ENCODE data around the gene PIGU.

DNA sequence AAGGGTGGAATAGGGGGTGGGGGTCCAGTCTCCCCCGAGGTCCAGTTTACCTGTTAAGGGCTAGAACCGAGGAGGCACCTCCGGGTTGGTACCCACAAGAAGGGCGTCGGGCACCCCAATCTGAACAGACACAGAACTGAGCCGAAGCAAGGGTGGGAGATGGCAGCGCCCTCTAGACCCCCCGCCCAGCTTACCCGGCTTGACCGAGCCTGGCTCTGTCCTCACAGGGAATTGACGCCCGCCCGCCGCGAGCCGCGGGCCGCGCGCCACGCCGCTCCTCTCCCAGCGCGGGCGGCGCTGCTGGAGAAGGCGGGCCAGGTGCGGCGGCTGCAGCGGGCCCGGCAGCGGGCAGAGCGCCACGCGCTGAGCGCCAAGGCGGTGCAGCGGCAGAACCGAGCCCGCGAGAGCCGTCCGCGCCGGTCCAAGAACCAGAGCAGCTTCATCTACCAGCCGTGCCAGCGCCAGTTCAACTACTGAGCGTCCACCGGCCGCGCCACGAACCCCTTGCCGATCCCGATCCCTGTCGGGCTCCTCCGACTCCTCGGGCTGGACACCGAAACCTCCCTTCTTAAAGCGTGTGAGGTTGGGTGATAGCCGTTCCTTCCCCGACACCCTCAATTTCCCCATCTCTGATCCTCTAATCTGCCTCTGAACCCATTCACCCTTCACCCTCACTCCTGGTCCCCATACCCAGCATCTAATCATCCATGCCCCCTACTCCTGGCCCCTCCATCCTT is 33.1 kb upstream of the PIGU start:
- TF ChIP-seq POLR2A (IDR thresholded peaks at IDR 0.05; ENCODE audit: extremely low read depth, insufficient read length) (no peak), MYC (IDR thresholded peaks at IDR 0.05; ENCODE audit: low read depth, low read length) (peak; percentile 68), MAX (IDR thresholded peaks at IDR 0.05; ENCODE audit: low read depth, low read length) (peak; percentile 22; the same call in 1 of the 2 replicates)
- TF ChIP-seq, protein P1, sequence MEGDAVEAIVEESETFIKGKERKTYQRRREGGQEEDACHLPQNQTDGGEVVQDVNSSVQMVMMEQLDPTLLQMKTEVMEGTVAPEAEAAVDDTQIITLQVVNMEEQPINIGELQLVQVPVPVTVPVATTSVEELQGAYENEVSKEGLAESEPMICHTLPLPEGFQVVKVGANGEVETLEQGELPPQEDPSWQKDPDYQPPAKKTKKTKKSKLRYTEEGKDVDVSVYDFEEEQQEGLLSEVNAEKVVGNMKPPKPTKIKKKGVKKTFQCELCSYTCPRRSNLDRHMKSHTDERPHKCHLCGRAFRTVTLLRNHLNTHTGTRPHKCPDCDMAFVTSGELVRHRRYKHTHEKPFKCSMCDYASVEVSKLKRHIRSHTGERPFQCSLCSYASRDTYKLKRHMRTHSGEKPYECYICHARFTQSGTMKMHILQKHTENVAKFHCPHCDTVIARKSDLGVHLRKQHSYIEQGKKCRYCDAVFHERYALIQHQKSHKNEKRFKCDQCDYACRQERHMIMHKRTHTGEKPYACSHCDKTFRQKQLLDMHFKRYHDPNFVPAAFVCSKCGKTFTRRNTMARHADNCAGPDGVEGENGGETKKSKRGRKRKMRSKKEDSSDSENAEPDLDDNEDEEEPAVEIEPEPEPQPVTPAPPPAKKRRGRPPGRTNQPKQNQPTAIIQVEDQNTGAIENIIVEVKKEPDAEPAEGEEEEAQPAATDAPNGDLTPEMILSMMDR (IDR thresholded peaks at IDR 0.05; ENCODE audit: low read depth, low read length) = peak; percentile 51
